Activated B cell treated with CpG ODN at 0.5 μM for 24 hours (primary cell): ENCODE data around the gene TIGD7. TPM values are rescaled to one million over a fixed set of nuclear protein-coding genes. Genes with fewer than 3 reads are reported as not detected.
A peak's percentile ranks its signal among the peaks of the same experiment; 100 is the strongest.

Experiments
- ATAC-seq: fragments of 200-7000 bp; cut with Tn5 transposase; one replicate; pipeline ENCODE4 v1.10.0; 2021; ENCODE audit warnings: low read depth, mild to moderate bottlenecking, moderate library complexity
- CTCF ChIA-PET: fragments of 350-600 bp; sonication (Branson Sonifier 250); formaldehyde crosslinking; loops from one replicate; lab custom pipeline; 2021; ENCODE audit warnings: antibody characterized with exemption; lab: Charles Lee
- POLR2A ChIA-PET: fragments of 350-600 bp; sonication (Branson Sonifier 250); formaldehyde crosslinking; loops from one replicate; lab custom pipeline; 2021; ENCODE audit warnings: antibody characterized with exemption; lab: Charles Lee
- DNase-seq: peaks from one replicate; pipeline ENCODE4 v3.0.0; 2022
- H3K27ac Mint-ChIP-seq: one replicate; pipeline ENCODE4 v1.8.0; 2020; ENCODE audit warnings: mixed read lengths
- H3K27me3 Mint-ChIP-seq: one replicate; pipeline ENCODE4 v1.8.0; 2021; ENCODE audit warnings: mixed read lengths
- H3K36me3 Mint-ChIP-seq: one replicate; pipeline ENCODE4 v1.8.0; 2021; ENCODE audit warnings: low read depth, mixed read lengths
- H3K4me1 Mint-ChIP-seq: one replicate; pipeline ENCODE4 v1.8.0; 2021; ENCODE audit warnings: mixed read lengths
- H3K4me3 Mint-ChIP-seq: one replicate; pipeline ENCODE4 v1.8.0; 2020; ENCODE audit warnings: mild to moderate bottlenecking, mixed read lengths
- H3K9me3 Mint-ChIP-seq: one replicate; pipeline ENCODE4 v1.8.0; 2020; ENCODE audit warnings: mixed read lengths
- CTCF ChIP-seq: fragments of 200-600 bp; IDR thresholded peaks from one replicate; pipeline ENCODE4 v1.8.0; 2022; ENCODE audit warnings: antibody characterized with exemption, mild to moderate bottlenecking
- intact Hi-C: fragments of 100-400 bp; cut with micrococcal nuclease; formaldehyde crosslinking; loops from one replicate; pipeline ENCODE4 v1.15.1; 2024
- total RNA-seq: library from RNA; stranded (reverse); gene quantifications from 2 replicates; pipeline ENCODE4 v1.2.3, GENCODE V29; 2022

Gene TIGD7
- total RNA-seq, 1 donor from 2014 or later = 11.0 TPM

GRCh38 chr16:3317315-3317999 is 12.2 kb upstream of the TIGD7 start:
- no peak for TF ChIP-seq CTCF
- Mint-ChIP-seq H3K27me3 (no peaks in the 10 kb centered on the region), H3K36me3 (peaks cover 81% of the 10 kb centered on the region), H3K4me1 (no peaks in the 10 kb centered on the region), H3K27ac (no peak overlapping the region), H3K4me3 (no peak overlapping the region), H3K9me3 (peaks cover 64% of the 10 kb centered on the region)
- DNase-seq (no peak), ATAC-seq (no peak)
- ChIA-PET POLR2A (interaction anchor here (1.1 kb wide), 1 partner anchor 34 kb away, joined by 3 read pairs; the partner anchor contains the start of gene ZNF263), CTCF (no interaction called here)
- intact Hi-C loops = no loop called here

GRCh38 chr16:3311496-3311895 is 6.3 kb upstream of the TIGD7 start:
- POLR2A ChIA-PET = no interaction called here
- intact Hi-C loops = no loop called here
- Mint-ChIP-seq H3K36me3 (peaks cover 86% of the 10 kb centered on the region), H3K4me3 (no peak overlapping the region), H3K4me1 (peaks cover 10% of the 10 kb centered on the region), H3K27ac (no peak overlapping the region), H3K9me3 (peaks cover 38% of the 10 kb centered on the region), H3K27me3 (no peaks in the 10 kb centered on the region)
- ATAC-seq = no peak
- CTCF ChIA-PET = no interaction called here
- DNase-seq = no peak
- TF ChIP-seq CTCF = no peak

GRCh38 chr16:3306078-3306477 is 848 bp upstream of the TIGD7 start:
- Mint-ChIP-seq H3K4me1 (peaks cover 26% of the 10 kb centered on the region), H3K4me3 (peak overlapping the region; percentile 88), H3K9me3 (peaks cover 5% of the 10 kb centered on the region), H3K36me3 (peaks cover 54% of the 10 kb centered on the region), H3K27ac (peak overlapping the region; percentile 88), H3K27me3 (no peaks in the 10 kb centered on the region)
- POLR2A ChIA-PET = interaction anchor here (0.7 to 4.7 kb wide), 10 partner anchors 12 to 151 kb away, joined by 3 to 57 read pairs (median 6); partner anchors contain the start of genes ZNF174, ZNF200, ZNF263 and ZSCAN32
- intact Hi-C loops = loop anchor here (5.0 kb wide), 1 partner anchor 56 kb away; no protein-coding TSS in a partner anchor
- CTCF ChIA-PET = no interaction called here
- TF ChIP-seq CTCF = no peak
- no peak for DNase-seq
- no peak for ATAC-seq

- H3K4me1 Mint-ChIP-seq = peaks cover 26% of the 10 kb centered on the region
- H3K9me3 Mint-ChIP-seq = peaks cover 7% of the 10 kb centered on the region
- ATAC-seq (no peak), DNase-seq (no peak)
- H3K27ac Mint-ChIP-seq = peak overlapping the region; percentile 88
- H3K36me3 Mint-ChIP-seq = peaks cover 54% of the 10 kb centered on the region
- TF ChIP-seq CTCF = no peak
- peak overlapping the region; percentile 88 for H3K4me3 Mint-ChIP-seq
- ChIA-PET POLR2A (interaction anchor here (1.0 to 4.7 kb wide), 10 partner anchors 12 to 196 kb away, joined by 3 to 57 read pairs (median 4); partner anchors contain the start of genes CLUAP1, ZNF174, ZNF200 and ZNF263), CTCF (interaction anchor here (1.0 kb wide), 1 partner anchor 15 kb away, joined by 3 read pairs; no protein-coding TSS in a partner anchor)
- H3K27me3 Mint-ChIP-seq = no peaks in the 10 kb centered on the region
- intact Hi-C loops = loop anchor here (2.0 kb wide), 1 partner anchor 154 kb away; no protein-coding TSS in a partner anchor
Observed at GRCh38 chr16:3304370-3304769, 860 bp downstream of the TIGD7 start.

DNA sequence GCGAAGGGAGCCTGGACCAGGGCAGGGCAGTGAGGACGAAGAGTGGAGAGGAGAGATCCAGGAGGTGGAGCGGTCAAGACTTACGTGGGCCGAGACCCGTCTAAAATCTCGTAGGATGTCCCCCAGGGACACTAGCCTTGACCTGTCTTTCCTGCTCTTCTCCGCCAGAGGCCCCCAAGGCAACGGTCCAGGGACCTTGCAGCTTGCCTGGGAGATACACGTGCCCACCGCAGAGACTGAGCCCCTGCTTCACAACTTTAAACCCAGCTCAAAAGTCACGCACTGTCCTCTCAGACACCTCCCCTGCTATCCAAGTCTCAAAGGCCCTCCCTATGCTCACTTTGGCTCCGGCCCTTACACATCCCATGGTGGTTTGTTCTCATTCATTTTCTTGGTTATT is 9.4 kb downstream of the TIGD7 start:
- no peak for DNase-seq
- intact Hi-C loops = no loop called here
- POLR2A ChIA-PET = interaction anchor here (4.1 kb wide), 1 partner anchor 12 kb away, joined by 17 read pairs; the partner anchor contains the start of gene ZNF263
- H3K4me3 Mint-ChIP-seq = no peak overlapping the region
- ATAC-seq = no peak
- H3K9me3 Mint-ChIP-seq = peaks cover 26% of the 10 kb centered on the region
- H3K27me3 Mint-ChIP-seq = no peaks in the 10 kb centered on the region
- H3K27ac Mint-ChIP-seq = no peak overlapping the region
- no peak for TF ChIP-seq CTCF
- CTCF ChIA-PET = no interaction called here
- H3K4me1 Mint-ChIP-seq = peaks cover 6% of the 10 kb centered on the region
- H3K36me3 Mint-ChIP-seq = peaks cover 75% of the 10 kb centered on the region
